ENCODE results near the gene PSMD5.

- TF ChIP-seq CTCF (conservative IDR thresholded peaks at IDR 0.05; ENCODE audit: low read depth, low read length): no peak
- TF ChIP-seq RCOR1 (IDR thresholded peaks at IDR 0.05; ENCODE audit: insufficient replicate concordance, low read length): no peak
- no peak for TF ChIP-seq MAZ (IDR thresholded peaks at IDR 0.05; ENCODE audit: borderline replicate concordance, low read depth, low read length)
- no peak for TF ChIP-seq CEBPB (IDR thresholded peaks at IDR 0.05; ENCODE audit: low read depth, low read length)
- no peak for TF ChIP-seq POLR2A (IDR thresholded peaks at IDR 0.05; ENCODE audit: low read depth, low read length)
- TF ChIP-seq RAD21 (IDR thresholded peaks at IDR 0.05; ENCODE audit: low read length): no peak
- no peak for TF ChIP-seq CHD1 (IDR thresholded peaks at IDR 0.05; ENCODE audit: low read depth, low read length)
- no peak for TF ChIP-seq RFX5 (IDR thresholded peaks at IDR 0.05; ENCODE audit: low read depth, low read length)
- TF ChIP-seq SMC3 (IDR thresholded peaks at IDR 0.05; ENCODE audit: low read depth, low read length): no peak
- no peak for TF ChIP-seq USF2 (IDR thresholded peaks at IDR 0.05; ENCODE audit: low read depth, low read length)
- no peak for TF ChIP-seq MXI1 (IDR thresholded peaks at IDR 0.05; ENCODE audit: borderline replicate concordance, low read depth, low read length)
- no peak for TF ChIP-seq MAFK (IDR thresholded peaks at IDR 0.05; ENCODE audit: low read depth, low read length)
Measured at GRCh38 chr9:120888626-120889025, 45.9 kb upstream of the PSMD5 start.

Measured in IMR-90 (cell line).